Hematopoietic multipotent progenitor cell treated with erythropoietin and hydrocortisone succinate and interleukin-3 and kit ligand, for 8 days (in vitro differentiated cells): ENCODE results near the gene SNX18.
"Not testable (repeated sequence)": the region's sequence is repeated elsewhere in the genome, so short reads cannot be mapped to it uniquely, and the experiment has no call there.

Experiments used
- DNase-seq: peaks from one replicate; pipeline ENCODE4 v3.0.0-alpha.2; 2015

SNX18 gene

GRCh38 chr5:54517512-54518145 lies at the start of gene SNX18:
SNX18 (plus strand) TSS chr5:54517759; CDS start chr5:54517953, 194 bp downstream.
- peak; percentile 89 for DNase-seq

GRCh38 chr5:54469622-54470021 lies 47.9 kb upstream of the SNX18 start:
- DNase-seq, result peak; percentile 18

- DNase-seq, result no peak
Measured at GRCh38 chr5:54470128-54470527, 47.4 kb upstream of the SNX18 start.

GRCh38 chr5:54470677-54471076 lies 46.9 kb upstream of the SNX18 start:
- DNase-seq, result peak; percentile 47

- DNase-seq, result peak; percentile 83
Measured at GRCh38 chr5:54471398-54471797, 46.2 kb upstream of the SNX18 start.

GRCh38 chr5:54476682-54477081 lies 40.9 kb upstream of the SNX18 start:
- no peak for DNase-seq

- DNase-seq, result no peak
Measured at GRCh38 chr5:54477941-54478478, 39.5 kb upstream of the SNX18 start.

GRCh38 chr5:54480296-54480695 lies 37.3 kb upstream of the SNX18 start:
- no peak for DNase-seq

GRCh38 chr5:54484219-54484894 lies 33.2 kb upstream of the SNX18 start:
- DNase-seq, result no peak

- not testable (repeated sequence) for DNase-seq
Measured at GRCh38 chr5:54485659-54486058, 31.9 kb upstream of the SNX18 start.

- DNase-seq, result not testable (repeated sequence)
Measured at GRCh38 chr5:54489648-54489979, 27.9 kb upstream of the SNX18 start.

GRCh38 chr5:54491326-54491725 lies 26.2 kb upstream of the SNX18 start:
- no peak for DNase-seq

- no peak for DNase-seq
Measured at GRCh38 chr5:54492178-54492577, 25.4 kb upstream of the SNX18 start.

GRCh38 chr5:54495027-54495426 lies 22.5 kb upstream of the SNX18 start:
- DNase-seq, result no peak

GRCh38 chr5:54514291-54514690 lies 3.3 kb upstream of the SNX18 start:
- DNase-seq, result peak; percentile 42

- no peak for DNase-seq
Measured at GRCh38 chr5:54514841-54515432, 2.6 kb upstream of the SNX18 start.

GRCh38 chr5:54515634-54516033 lies 1.9 kb upstream of the SNX18 start:
- DNase-seq, result no peak

GRCh38 chr5:54516051-54516655 lies 1.4 kb upstream of the SNX18 start:
- no peak for DNase-seq

GRCh38 chr5:54517174-54517511 lies 416 bp upstream of the SNX18 start:
- DNase-seq, result no peak

GRCh38 chr5:54518146-54518817 lies 723 bp downstream of the SNX18 start:
- DNase-seq, result peak; percentile 48

- DNase-seq, result no peak
Measured at GRCh38 chr5:54518818-54519508, 1.4 kb downstream of the SNX18 start.

GRCh38 chr5:54519509-54519876 lies 1.9 kb downstream of the SNX18 start:
- DNase-seq, result no peak

GRCh38 chr5:54520438-54520846 lies 2.9 kb downstream of the SNX18 start:
- DNase-seq, result no peak
